ENCODE data around the gene TOMT. TPM values are rescaled to one million over a fixed set of nuclear protein-coding genes. Genes with fewer than 3 reads are reported as not detected.

Gene TOMT
- total and polyA plus RNA-seq, 2 donors (not counting 3 experiments of a cell fraction or from before 2014, with no cell fraction given) = not detected

GRCh38 chr11:72078477-72078876, 27.2 kb upstream of the TOMT start:
- peaks cover 28% of the 10 kb centered on the region for H3K4me1 ChIP-seq (ENCODE audit: control insufficient read depth, extremely low read depth, insufficient read depth, low read length)
- no peaks in the 10 kb centered on the region for H3K36me3 ChIP-seq (ENCODE audit: control insufficient read depth in 2 of 2, extremely low read depth in 1 of 2, insufficient read depth in 2 of 2, low read length in 2 of 2)
- H3K79me2 ChIP-seq (ENCODE audit: control insufficient read depth, insufficient read depth, low read length) = peaks cover 61% of the 10 kb centered on the region
- dilution Hi-C loops (cut with MboI; ENCODE audit: extremely low pct_ligation_motif_present, low sequenced_read_pairs) = no loop called here
- TF ChIP-seq MAX (IDR thresholded peaks at IDR 0.05; ENCODE audit: insufficient read depth, insufficient read length) (no peak), CTCF (IDR thresholded peaks at IDR 0.05; ENCODE audit: extremely low read depth in 1 of 2, insufficient read depth in 1 of 2, low read depth in 1 of 2, low read length in 2 of 2) (no peak), MYC (IDR thresholded peaks at IDR 0.05; ENCODE audit: low read depth, low read length) (no peak), POLR2A (IDR thresholded peaks at IDR 0.05; ENCODE audit: low read depth, low read length) (no peak), EZH2 (IDR thresholded peaks at IDR 0.05; ENCODE audit: borderline replicate concordance, low read depth, low read length, severe bottlenecking) (no peak), JUN (IDR thresholded peaks at IDR 0.05; ENCODE audit: borderline replicate concordance, insufficient read depth, insufficient read length, low read depth) (no peak), POLR2AphosphoS5 (IDR thresholded peaks at IDR 0.05; ENCODE audit: insufficient read depth, low read depth, low read length) (no peak), FOS (IDR thresholded peaks at IDR 0.05; ENCODE audit: borderline replicate concordance, insufficient read depth, low read length) (no peak), GATA2 (IDR thresholded peaks at IDR 0.05; ENCODE audit: insufficient read depth, insufficient read length, low read depth, low read length) (no peak)
- H2AFZ ChIP-seq (ENCODE audit: low read depth, low read length) = peak overlapping the region; percentile 9
- ChIA-PET POLR2A (interaction anchor here (0.6 kb wide), 1 partner anchor 28 kb away, joined by 5 read pairs; no protein-coding TSS in a partner anchor), CTCF (interaction anchor here (0.9 to 3.0 kb wide), 11 partner anchors 9 to 353 kb away, joined by 3 to 45 read pairs (median 3); no protein-coding TSS in a partner anchor)
- DNase-seq (ENCODE audit: low read depth, low spot score) (no peak), FAIRE-seq (peak; percentile 37)
- H3K9ac ChIP-seq (replicated peaks; ENCODE audit: extremely low read depth, insufficient read depth, low read length) = peak overlapping the region; percentile 60
- no peaks in the 10 kb centered on the region for H3K27me3 ChIP-seq (ENCODE audit: control insufficient read depth in 2 of 2, insufficient read depth in 2 of 2, low read length in 2 of 2)
- peak overlapping the region; percentile 94 for H3K27ac ChIP-seq (ENCODE audit: insufficient read depth, low read depth, low read length)
- intact Hi-C loops (cut with micrococcal nuclease) = no loop called here
- no peaks in the 10 kb centered on the region for H3K9me3 ChIP-seq (replicated peaks; ENCODE audit: control insufficient read depth, insufficient read depth, low read length)
- peak overlapping the region; percentile 96 for H3K4me2 ChIP-seq (ENCODE audit: insufficient read depth, low read length)
- H3K4me3 ChIP-seq (replicated peaks in 1 of 3; ENCODE audit: insufficient read depth in 1 of 3, low read depth in 1 of 3, low read length in 3 of 3) = peak overlapping the region in 1 of 3 experiments; percentile 82
- TSS peak; percentile 32 for BruUV-seq (replicated peaks)
- H4K20me1 ChIP-seq (replicated peaks; ENCODE audit: control insufficient read depth, extremely low read depth, insufficient read depth, low read length) = no peaks in the 10 kb centered on the region
- H3K9me1 ChIP-seq (replicated peaks; ENCODE audit: control insufficient read depth, extremely low read depth, insufficient read depth, low read length) = no peaks in the 10 kb centered on the region

Data from endothelial cell of umbilical vein (primary cell).